SIG-M5 treated with dmso at 0.1 percent for 504 hours (cell line): ENCODE data around the gene PRDX6.
"Not testable (repeated sequence)": the region's sequence is repeated elsewhere in the genome, so short reads cannot be mapped to it uniquely, and the experiment has no call there.

Source experiments
- DNase-seq: peaks from one replicate; lab custom pipeline; 2025; ENCODE audit not compliant: unreplicated experiment; lab: John Stamatoyannopoulos, UW

Gene PRDX6

DNA sequence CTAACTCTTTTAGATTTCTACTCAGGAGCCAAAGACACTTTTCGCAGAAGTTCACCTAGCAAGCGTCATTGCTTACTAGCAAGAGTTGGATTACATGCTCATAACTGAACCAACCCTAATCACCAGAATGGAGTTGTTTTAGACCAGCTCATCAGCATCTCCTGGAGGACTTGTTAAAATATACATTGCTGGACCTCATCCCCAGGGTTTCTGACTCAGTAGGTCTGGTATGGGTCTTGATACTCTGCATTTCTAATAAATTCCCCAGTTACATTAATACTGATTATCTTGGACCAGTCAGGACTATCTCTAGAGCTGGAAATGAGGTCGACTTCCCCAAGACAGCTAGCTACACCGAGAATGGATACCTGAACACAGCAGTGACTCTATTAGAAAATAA, 9.7 kb upstream of the PRDX6 start:
- DNase-seq, result no peak

DNA sequence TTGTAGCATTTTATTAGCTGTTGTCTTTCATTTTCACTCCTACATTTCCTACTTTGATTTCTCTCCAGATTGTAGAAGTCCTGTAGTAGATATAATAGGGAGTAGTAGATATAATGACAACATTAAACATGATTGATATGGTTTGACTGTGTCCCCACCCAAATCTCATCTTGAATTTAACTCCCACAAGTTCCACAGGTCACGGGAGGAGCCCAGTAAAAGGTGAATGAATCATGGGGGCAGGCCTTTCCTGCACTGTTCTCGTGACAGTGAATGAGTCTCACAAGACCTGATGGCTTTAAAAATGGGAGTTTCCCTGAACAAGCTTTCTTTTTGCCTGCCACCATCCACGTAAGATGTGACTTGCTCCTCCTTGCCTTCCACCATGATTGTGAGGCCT, 7.5 kb upstream of the PRDX6 start:
- no peak for DNase-seq

DNA sequence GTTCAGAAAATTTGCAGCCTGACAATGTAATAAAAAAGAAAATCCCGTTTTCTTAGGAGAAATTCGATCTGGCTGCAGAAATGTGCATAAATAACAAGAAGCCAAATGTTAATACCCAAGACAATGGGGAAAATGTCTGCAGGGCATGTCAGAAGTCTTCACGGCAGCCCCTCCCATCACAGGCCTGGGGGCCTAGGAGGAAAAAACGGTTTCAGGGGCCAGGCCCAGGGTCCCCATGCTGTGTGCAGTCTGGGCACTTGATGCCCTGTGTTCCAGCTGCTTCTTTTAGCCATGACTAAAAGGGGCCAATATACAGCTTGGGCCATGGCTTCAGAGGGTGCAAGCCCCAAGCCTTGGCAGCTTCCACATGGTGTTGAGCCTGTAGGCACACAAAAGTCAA, 6.5 kb upstream of the PRDX6 start:
- no peak for DNase-seq

DNA sequence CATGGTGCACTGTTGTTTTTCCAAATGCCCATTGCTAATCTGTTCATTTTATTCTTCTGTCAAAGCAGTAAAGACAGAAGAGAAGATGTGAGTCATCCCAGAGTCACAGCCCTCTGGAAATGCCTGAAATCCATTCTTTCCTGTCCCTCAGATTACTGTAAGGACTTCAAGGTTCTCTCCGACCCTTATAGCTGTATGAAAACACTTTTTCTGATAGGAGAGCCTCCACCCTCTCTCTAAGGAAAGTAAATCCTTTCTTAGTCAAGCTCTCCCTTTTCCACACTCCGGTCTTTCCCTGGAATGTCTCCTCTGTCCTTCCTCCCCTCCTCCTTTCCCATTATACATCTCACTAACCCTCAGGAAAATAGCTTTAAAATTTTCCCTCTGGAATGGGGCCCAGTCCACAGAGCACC, 3.5 kb upstream of the PRDX6 start:
- no peak for DNase-seq

DNA sequence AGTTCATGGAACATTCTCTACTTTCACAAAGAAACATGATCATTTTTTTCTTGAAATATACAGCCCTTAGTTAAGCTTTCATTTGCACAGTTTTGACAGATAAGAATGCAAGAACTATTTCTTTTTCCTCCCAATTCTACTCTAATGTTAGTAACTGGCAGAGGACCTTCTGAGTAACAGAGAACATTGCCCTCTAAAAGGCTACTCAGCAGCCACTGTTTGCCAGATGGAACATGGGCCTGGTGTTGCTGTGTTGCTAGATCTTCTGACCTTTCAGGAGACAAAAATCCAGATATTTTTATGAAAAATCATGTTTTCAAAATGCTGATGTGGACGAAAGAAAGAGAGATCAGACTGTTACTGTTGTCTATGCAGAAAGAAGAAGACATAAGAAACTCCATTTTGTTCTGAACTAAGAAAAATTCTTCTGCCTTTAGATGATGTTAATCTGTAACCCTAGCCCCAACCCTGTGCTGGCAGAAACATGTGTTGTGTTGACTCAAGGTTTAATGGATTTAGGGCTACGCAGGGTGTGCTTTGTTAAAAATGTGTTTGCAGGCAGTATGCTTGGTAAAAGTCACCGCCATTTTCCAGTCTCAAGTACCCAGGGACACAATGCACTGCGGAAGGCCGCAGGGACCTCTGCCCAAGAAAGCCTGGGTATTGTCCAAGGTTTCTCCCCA, 2.9 kb upstream of the PRDX6 start:
- DNase-seq, result no peak

DNA sequence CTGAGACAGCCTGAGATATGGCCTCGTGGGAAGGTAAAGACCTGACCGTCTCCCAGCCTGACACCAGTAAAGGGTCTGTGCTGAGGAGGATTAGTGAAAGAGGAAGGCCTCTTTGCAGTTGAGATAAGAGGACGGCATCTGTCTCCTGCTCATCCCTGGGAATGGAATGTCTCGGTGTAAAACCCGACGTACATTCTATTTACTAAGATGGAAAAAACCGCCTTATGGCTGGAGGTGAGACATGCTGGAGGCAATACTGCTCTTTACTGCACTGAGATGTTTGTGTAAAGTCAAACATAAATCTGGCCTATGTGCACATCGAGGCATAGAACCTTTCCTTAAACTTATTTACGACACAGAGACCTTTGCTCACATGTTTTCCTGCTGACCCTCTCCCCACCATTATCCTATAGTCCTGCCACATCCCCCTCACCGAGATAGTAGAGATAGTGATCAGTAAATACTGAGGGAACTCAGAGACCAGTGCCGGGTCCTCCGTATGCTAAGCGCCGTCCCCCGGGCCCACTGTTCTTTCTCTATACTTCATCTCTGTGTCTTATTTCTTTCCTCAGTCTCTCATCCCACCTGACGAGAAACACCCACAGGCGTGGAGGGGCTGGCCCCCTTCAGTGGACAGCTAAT, 2.2 kb upstream of the PRDX6 start:
- not testable (repeated sequence) for DNase-seq

DNA sequence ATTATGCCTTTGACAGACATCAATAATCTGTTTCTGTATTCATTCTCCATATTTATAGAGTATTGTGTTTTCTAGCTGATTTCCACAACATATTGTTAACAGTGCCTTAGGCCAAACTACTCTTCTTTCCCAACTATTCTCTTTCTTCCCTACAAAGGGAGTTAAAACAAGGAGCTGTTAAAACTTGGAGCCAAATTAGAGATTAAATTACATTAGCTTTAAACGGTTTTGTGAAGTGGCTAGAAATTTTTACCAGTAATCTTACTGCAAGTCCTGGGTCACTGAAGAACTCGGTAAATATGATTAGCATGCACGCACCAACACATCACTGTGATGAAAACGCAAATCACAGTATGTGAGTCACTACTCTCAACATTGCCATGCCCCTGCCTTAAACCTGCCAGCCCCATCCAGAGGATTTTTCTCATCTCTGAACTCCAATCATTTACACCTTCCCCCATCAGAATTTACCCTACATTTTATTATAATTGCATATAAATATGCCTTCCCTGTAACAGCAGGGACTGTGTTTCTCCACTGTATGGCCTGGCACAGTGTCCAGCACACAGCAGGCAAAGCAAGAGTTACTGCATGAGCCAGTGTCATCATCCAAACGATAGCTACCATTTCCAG, 1.5 kb upstream of the PRDX6 start:
- no peak for DNase-seq

DNA sequence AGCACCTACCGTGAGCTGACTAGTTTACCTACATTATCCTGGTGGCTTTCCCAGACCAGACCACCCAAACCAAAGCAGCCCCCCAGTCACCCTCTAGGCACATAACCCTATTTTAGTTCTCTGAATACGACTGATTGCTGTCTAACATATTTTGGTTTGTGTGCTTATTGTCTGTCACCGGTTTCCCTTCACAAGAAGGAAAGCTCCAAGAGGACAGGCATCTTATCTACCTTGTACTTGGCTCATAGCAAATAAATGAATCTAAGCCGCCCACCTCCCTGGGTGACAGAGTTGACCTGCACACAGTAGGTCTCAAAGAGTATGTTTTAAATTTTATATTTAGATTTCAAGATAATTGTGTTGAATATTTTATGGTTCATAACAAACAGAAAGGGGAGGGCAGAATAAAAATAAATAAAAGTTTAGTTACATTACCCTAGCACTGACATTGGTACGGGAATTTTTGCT, 904 bp upstream of the PRDX6 start:
- peak; percentile 44 for DNase-seq

DNA sequence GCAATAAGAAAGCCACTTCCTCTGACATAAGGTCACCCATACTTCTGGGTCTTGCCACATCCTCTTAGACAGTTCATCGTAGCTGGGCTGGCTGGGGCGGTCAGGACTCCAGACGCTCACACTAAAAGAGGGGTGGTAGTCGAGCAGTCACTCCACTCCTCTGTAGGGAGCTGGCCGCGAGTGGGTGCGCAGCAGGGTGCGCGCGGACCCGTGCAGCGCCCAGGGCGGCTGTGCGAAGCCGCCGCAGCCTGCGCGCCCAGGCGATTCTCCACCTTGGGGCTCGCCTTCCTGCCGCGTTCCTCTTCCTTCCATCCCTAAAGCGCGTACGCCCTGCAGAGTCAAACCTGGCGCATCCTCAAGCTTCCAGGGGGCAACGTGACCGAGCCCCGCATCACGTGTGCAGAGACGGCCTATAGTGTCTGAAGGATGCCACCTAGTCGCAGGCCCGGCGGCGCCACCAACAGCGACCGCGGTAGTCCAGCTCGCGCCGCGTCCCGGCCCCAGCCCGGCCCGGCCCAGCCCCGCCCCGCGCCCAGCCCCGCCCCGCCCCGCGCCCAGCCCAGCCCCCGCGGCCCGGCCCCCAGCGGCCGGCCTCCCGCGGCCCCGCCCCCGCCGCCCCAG, 360 bp upstream of the PRDX6 start:
- DNase-seq, result peak; percentile 96

DNA sequence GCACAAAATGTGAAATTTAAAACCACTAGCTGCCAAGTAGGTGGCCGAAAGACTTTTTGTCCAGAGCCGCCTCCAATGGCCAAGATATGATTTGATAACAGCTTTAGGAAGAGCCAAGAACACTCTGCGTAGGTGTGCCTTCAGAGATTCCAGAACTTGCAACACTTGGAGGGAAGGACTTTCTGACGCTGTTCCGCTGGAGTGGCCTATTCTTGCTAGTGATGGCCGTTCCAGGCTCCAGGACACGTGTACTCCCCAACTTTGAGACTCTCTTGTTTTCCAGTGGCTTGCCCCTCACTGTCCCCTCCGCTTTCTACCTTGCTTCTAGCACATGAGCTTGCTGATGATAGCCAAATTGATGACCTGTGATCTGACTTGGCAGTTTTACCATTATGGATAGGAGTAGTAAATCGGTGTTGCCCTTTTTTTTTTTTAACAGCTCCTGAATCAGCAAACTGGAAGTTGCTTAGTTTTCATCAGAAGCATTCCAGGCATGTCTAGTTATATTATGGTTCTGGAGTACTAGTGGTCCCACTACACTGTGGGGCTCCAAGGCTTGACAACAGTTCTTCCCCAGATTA, 1.0 kb downstream of the PRDX6 start:
- peak; percentile 55 for DNase-seq

DNA sequence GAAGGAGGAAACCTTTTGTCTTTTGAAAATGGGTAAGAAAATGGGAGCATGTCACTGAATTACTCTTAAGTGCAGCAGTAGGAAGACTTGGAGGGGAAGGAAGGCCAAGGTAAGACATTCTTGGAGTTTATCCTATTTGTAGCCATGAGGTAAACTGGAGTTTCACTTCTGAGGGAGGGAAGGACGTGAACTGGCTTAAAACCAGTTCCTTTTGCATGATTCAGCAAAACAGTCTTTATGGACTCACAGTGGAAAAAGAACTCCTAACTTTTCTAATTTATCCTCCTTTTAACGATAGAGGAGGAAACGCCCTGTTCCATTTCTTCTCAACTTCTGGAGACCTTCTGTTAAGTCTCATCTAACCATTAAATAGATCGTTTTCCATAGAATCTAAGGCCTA, 2.5 kb downstream of the PRDX6 start:
- no peak for DNase-seq

DNA sequence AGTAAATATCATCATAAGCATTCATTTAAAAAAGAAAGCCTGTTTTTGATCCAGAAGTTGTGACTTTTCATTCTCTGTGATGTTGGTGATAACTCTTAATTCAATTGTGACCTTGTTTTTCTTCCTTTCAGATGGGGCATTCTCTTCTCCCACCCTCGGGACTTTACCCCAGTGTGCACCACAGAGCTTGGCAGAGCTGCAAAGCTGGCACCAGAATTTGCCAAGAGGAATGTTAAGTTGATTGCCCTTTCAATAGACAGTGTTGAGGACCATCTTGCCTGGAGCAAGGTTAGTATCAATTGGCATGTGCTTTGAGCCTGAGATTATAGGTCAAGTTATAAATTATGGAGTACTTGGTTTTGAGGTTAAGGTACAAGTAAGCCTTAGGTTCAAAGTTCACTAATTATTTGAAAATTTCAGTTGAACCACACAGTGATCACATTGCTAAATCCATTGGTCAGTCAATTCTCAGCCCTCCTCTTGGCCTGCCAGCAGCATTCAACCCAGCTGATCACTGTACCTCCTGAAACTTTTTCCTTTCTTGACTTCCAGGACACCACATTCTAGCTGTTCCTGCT, 4.1 kb downstream of the PRDX6 start:
- DNase-seq, result no peak

DNA sequence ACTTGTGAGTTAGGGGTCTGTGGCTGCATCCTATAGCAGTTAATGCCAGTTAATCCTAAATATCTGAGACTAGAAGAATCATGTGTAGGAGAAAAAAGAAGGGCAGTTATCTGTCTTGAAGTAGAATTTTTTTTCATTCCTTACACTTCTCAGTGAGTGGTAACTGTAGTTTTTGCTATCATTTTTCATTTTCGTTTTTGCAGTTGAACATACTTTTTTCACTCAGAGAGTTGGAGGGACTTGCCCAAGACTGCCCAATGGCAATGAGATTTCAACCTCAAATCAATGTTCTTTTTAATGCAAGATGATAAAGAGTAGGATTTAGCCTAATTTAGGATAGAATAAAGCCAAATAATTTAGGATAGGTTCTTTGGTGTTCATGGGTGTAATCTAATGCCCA, 5.5 kb downstream of the PRDX6 start:
- no peak for DNase-seq

DNA sequence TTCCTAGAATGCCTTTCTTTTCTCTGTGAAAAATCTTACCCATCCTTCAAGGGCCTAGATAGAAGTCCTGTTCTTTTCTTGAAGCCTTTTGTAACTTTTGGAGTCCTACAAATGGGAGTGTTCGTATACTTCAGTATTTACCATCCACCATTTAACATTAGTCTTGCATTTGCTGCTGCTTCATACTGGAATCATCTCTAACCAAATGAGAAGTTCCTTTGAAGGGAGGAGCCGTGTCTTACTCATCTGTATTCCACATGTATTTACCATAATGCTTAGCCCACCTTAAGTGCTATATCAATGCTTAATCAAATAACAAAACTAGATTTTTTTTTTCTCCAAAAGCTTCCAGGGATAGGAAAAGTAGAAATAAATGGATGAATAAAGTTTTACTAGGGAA, 7.1 kb downstream of the PRDX6 start:
- no peak for DNase-seq

DNA sequence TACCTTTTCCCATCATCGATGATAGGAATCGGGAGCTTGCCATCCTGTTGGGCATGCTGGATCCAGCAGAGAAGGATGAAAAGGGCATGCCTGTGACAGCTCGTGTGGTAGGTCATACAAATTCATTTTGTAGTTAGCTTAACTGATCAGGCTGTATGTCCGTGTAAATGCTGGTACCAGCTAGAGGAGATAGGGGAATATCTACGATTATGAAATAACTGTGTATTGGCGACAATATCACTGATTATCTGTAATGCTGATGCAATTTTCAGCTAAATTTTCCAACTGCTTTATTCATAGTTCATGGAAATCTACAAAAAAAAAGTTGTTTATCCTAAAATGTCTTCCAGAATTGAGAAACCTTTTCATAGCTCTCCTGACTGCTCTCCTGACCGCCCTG, 8.3 kb downstream of the PRDX6 start:
- no peak for DNase-seq

DNA sequence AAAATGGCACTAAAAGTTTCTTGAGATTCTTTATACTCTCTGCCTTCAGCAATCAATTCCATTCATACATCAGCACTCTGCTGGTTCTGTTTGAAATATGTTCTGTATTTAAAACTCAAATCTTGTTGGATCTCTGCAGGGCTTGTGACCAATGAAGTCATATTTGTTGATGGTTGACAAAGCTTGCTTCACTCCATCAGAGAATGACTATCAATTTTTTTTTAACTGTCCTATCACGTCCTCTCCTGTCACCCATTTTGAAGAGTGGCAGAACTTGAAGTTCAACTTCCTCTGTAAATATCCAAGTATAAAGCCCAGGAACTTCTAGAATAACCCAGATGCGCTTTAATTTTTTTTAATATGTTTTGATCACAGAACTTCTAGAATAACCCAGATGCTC, 10.9 kb downstream of the PRDX6 start:
- no peak for DNase-seq

DNA sequence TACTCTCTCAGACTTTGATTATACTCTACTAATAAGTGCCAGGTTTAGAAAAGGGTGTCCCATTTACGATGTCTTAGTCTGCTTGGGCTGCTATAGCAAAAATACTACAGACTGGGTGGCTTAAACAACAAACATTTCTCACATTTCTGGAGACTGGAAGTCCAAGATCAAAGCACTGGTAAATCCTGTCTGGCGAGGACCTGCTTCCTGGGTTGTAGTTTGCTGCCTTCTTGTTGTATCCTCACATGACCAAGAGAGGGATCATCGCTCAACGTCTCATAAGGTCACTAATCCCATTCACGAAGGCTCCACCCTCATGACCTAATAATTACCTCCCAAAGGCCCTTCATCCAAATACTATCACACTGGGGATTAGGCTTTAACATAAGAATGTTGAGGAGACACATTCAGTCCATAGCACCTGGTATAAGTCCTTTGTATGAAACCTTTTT, 12.0 kb downstream of the PRDX6 start:
- DNase-seq, result peak; percentile 58

DNA sequence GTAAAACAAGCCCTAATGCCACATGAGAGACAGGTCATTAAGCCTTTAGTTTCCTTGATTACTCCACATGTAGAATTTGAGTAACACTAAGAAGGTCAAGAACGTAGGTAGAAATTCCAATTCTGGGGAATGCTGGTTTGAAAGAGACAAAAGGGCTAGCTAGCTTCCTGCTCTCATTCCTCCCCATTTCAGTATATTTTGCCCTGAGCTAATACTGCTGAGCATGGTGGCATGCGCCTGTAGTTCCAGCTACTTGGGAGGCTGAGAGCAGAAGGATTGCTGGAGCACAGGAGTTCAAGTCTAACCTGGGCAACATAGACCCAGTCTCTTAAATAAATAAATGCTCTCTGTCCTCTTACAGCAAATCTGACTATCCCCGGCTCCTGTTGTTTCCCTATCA, 12.8 kb downstream of the PRDX6 start:
- DNase-seq, result no peak

DNA sequence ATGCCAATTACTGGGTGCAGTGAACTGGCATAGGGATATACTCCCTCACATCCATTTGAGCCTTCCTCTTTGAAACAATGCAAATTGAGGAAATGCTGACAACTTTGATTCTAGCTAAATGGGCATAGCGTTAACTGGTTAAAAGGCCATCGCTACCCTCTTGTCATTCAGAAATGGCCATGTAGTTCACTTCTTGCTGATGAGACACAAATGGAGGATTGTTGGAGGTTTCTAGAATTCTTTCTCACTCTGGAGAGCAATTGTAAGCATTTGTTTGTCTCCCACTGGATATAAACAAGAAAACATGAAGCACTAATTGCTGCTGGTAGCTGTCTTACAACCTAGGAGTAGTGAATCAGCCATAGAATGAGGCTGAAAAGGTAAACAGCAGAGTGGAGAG, 14.4 kb downstream of the PRDX6 start:
- DNase-seq, result no peak

DNA sequence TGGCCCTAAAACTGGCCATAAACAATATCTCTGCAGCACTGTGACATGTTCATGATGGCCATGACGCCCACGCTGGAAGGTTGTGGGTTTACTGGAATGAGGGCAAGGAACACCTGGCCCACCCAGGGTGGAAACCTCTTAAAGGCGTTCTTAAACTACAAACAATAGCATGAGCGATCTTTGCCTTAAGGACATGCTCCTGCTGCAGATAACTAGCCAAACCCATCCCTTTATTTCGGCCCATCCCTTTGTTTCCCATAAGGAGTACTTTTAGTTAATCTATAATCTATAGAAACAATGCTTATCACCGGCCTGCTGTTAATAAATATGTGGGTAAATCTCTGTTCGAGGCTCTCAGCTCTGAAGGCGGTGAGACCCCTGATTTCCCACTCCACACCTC, 16.0 kb downstream of the PRDX6 start:
- DNase-seq, result not testable (repeated sequence)

DNA sequence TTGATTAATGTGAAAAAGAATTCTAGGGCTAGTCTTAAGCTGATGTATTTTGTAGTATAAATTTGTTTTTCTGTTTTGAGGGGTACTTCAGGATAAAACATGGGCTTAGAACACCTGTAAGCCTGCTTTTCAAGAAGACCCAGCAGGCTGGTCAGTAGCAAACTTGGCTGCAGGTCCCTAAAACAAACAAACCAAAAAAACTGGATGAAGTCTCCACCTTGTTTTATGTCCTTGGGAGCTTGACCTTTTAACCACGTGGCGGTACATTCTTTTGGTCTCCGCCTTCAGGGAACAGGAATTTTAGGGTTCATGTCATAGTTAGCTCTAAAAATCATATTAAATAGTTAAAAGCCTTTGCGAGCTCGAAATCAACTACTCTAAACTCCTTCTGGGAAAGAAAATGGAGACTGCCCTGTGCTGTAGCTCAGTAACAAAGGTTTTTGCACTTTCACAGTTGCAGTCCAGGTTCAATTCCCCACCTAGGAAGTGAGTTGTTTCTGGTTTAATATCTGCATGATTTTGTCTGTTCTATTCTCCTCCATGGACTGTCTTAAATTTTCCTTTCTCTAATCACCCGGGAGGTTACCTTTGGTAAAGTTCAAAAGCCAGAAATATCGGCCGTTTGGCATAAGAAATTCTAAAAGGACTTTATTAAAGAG, 18.6 kb downstream of the PRDX6 start:
- DNase-seq, result no peak
